ENCODE measurements around the gene ELMO1. TPM values are rescaled to one million over a fixed set of nuclear protein-coding genes. Genes with fewer than 3 reads are reported as not detected.

Gene ELMO1
- total and polyA plus RNA-seq, 5 experiments from 2014 or later: 26.9 to 120 (median 58.4) TPM

DNA sequence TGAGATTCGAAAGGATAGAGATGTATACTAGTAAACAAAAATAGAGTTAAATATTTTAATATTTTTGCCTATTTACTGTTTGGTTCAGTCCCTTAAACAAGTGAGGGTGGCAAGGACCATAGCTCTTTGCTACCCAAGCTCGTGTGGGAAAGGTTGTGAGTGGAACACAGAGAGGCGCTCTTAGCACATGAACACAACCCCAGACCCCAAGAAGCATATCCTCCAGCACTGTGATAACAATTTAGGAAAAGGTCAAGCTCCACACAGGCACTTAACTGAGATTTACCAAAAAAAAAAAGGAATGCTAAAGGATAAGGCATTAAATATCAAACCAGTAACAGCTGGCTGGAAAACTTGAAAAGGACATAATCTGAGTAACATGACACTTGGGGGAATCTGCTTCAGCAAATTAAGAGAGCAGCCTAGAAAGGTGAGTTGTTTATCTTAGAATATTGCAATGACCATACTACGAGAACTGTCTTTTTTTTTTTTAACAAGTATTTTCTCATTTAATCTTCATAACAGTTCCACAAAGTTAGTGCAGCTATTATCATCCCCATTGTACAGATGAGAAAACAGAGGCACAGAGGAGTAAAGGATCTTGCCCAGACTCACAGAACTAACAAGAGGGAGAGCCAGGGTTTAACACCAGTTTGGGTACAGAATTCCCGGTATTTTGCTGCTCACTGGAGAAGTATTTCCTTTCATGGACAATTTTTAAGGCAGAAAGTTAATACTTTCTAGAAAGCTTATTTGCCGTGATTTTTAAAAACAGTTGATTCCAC, 420.9 kb downstream of the ELMO1 start:
- Mint-ChIP-seq H3K27ac (no peak overlapping the region), H3K4me3 (no peak overlapping the region), H3K9me3 (peaks cover 0 to 3% (median 0%) of the 10 kb centered on the region in 9 donors), H3K36me3 (peaks cover 20 to 30% (median 27%) of the 10 kb centered on the region in 3 donors), H3K27me3 (no peaks in the 10 kb centered on the region), H3K4me1 (peaks cover 22 to 47% (median 42%) of the 10 kb centered on the region in 4 donors)
- POLR2A ChIA-PET: no interaction called here
- ATAC-seq (no peak), DNase-seq (no peak)

DNA sequence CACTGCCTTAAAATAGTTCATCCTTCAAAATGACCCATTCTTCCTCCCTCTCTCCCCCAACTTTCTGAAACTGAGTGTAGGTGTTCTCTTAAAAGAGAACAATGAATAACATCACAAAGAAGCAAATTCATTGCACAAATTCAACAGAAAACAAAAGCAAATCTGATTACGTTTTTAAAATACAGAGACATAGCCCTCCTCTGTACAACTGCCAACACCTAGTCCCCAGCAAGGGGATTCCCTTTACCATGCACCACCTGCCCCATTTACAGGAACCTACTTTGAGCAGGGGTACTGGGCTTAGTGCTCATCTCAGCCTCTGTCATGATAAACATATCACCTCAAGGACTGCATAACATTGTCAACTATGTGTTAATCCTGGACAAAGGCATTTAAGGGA, 421.6 kb downstream of the ELMO1 start:
- no peak overlapping the region for H3K4me3 Mint-ChIP-seq
- H3K36me3 Mint-ChIP-seq: peaks cover 16 to 26% (median 24%) of the 10 kb centered on the region in 3 donors
- no peak for ATAC-seq
- peaks cover 20 to 40% (median 36%) of the 10 kb centered on the region in 4 donors for H3K4me1 Mint-ChIP-seq
- peaks cover 0 to 3% (median 0%) of the 10 kb centered on the region in 9 donors for H3K9me3 Mint-ChIP-seq
- POLR2A ChIA-PET: no interaction called here
- DNase-seq: no peak
- no peak overlapping the region for H3K27ac Mint-ChIP-seq
- H3K27me3 Mint-ChIP-seq: no peaks in the 10 kb centered on the region

DNA sequence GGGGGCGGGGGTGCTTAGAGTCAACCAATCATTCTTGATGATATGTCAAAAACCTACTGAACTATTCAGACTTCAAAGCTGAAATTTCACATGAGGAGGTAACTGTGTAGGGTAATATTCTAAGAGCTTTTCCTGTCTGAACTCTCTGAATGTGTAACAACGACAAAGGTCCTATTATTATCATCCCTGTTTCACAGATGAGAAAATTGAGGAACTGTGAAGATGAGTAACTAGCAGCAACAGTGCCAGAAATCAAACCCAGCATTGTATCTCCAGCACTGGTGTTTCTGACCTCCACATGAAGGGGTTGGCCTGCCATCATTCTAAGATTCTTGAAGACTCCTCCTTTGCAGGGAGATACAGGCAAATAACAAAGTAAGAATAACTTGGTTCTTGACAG, 429.7 kb downstream of the ELMO1 start:
- no peak for ATAC-seq
- H3K4me1 Mint-ChIP-seq: peaks cover 9 to 18% (median 16%) of the 10 kb centered on the region in 4 donors
- no peaks in the 10 kb centered on the region for H3K27me3 Mint-ChIP-seq
- no peak overlapping the region for H3K4me3 Mint-ChIP-seq
- peak overlapping the region in 3 of 10 donors; percentile 24 to 25 (median 24) for H3K27ac Mint-ChIP-seq
- POLR2A ChIA-PET: no interaction called here
- DNase-seq: no peak
- peaks cover 0 to 7% (median 2%) of the 10 kb centered on the region in 9 donors for H3K9me3 Mint-ChIP-seq
- peaks cover 19 to 26% (median 19%) of the 10 kb centered on the region in 3 donors for H3K36me3 Mint-ChIP-seq

DNA sequence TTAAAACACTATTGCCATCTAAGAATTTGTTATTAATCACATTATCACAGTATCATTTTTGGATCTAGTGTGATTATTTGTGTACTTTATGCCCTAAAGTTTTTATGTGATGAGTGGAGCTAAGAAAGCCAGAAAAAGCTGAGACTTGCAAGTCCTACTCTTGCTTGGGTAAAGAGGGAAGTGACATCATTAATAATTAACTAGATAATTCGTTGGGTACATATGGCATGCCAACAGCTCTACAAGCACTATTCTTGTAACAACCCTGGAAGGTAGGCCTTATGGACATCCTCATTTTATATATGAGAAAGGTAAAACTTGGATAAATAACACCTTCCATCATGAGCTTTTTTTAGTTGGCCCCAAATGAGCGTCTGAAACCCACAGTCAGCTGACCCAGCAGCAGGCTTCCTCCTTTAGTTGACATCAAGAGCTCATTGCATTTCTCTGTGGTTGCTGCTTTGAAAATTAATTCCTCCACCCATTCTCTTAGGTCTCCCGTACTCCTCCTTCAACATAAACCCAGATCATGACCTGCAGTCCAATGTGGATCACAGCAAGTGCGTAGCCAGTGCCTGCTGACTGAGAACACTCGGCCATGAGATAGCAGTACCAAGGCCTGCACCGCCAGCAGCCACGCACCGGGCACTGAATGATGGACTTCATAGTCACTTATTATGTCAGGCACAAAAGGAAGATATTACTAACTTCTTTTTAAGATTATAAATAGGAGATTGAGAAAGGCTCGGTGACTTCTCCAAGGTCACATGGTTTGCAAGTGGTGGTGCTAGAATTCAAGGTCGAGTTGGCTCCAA, 432.4 kb downstream of the ELMO1 start:
- Mint-ChIP-seq H3K27me3 (no peaks in the 10 kb centered on the region), H3K9me3 (peaks cover 0 to 7% (median 2%) of the 10 kb centered on the region in 9 donors), H3K4me3 (peak overlapping the region in 1 of 10 donors; percentile 53), H3K4me1 (peaks cover 14 to 18% (median 16%) of the 10 kb centered on the region in 4 donors), H3K27ac (peak overlapping the region in 3 of 10 donors; percentile 1 to 85 (median 5)), H3K36me3 (peaks cover 34 to 41% (median 34%) of the 10 kb centered on the region in 3 donors)
- POLR2A ChIA-PET: no interaction called here
- peak in 1 of 2 donors; percentile 33 for ATAC-seq
- DNase-seq: peak in 1 of 10 donors; percentile 5

DNA sequence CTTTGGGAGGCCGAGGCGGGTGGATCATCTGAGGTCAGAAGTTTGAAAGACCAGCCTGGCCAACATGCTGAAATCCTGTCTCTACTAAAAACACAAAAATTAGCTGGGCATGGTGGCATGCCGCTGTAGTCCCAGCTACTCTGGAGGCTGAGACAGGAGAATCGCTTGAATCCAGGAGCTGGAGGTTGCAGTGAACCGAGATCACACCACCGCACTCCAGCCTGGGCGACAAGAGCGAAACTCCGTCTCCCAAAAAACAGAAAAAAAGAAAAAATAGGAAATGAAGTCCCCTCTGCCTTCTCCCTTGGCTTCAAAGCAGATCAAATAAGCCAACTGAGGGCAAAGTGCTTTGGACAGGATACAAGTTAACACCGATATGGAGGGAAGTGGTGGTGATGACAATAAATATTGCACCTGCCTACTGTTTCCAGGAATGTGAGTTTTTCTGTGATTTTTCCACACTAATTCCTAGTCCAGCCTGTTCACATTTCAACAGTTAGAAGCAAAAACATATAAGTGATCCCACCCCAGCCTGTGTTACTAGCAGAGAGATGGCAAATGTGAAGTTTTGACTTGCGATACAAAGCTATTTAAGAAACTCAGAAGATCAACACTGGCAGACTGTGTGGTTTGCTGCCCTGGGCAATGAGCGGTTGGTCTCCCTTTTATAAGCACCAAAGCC, 433.2 kb downstream of the ELMO1 start:
- DNase-seq: no peak
- Mint-ChIP-seq H3K36me3 (peaks cover 30 to 46% (median 40%) of the 10 kb centered on the region in 3 donors), H3K4me1 (peaks cover 14 to 18% (median 16%) of the 10 kb centered on the region in 4 donors), H3K27me3 (no peaks in the 10 kb centered on the region), H3K27ac (peak overlapping the region in 2 of 10 donors; percentile 4 to 55), H3K4me3 (no peak overlapping the region), H3K9me3 (peaks cover 0 to 7% (median 2%) of the 10 kb centered on the region in 9 donors)
- POLR2A ChIA-PET: no interaction called here
- ATAC-seq: no peak

DNA sequence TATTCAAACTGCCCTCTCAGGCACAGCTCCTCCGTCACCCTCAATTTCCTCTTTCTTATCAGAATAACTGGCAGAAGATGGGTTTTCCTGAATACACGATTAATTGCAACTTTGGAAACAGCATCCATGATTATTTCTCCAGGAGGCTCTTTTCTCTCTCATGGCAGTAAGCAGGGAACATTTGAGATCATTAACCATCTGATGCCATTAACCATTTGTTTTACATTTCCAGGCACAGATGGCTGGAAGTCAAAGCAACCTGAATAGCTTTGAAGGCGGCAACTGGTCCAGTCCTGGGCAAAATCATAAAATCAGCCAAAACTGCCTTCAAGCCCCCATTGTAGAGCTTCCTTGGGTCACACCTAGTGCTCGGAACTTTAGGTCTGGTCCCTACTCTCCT, 434.9 kb downstream of the ELMO1 start:
- Mint-ChIP-seq H3K4me3 (no peak overlapping the region), H3K36me3 (peaks cover 23 to 56% (median 33%) of the 10 kb centered on the region in 3 donors), H3K27me3 (no peaks in the 10 kb centered on the region), H3K27ac (peak overlapping the region in 1 of 10 donors; percentile 18), H3K9me3 (peaks cover 0 to 4% (median 1%) of the 10 kb centered on the region in 9 donors), H3K4me1 (peaks cover 14 to 18% (median 16%) of the 10 kb centered on the region in 4 donors)
- no peak for DNase-seq
- POLR2A ChIA-PET: no interaction called here
- no peak for ATAC-seq

DNA sequence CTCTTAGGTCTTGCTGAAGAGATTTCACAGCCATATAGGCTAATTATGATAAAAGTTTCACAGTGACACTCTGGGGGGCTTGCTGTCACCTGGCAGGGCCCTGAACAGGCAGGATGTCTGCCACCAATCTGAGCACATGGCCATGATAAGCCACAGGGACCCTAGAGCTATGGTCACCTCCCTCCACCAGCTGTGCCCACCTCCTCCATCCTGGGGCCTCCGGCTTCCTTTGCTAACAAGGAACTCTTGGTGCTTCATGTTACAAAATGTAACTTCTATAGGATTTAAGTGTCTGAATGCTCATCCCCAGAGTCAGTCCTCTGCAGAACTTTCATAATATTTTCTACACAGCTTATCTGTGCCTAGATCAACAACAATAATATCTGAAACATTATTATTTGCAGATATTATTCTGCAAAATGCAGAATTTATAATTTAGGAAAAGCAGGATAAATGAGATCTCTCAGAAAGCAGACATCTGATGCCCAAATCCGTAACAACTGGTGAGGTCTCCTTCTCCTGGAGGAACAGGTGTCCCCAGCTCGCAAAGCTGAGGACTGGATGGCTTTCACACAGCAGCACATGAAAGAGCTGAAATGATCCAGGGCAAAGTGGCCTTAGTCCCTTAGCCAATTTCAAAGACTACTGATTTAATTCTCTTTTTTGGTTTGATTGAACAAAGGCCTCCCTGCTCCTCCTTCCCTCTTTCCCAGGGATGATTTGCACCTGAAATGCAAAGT, 437.3 kb downstream of the ELMO1 start:
- Mint-ChIP-seq H3K27me3 (no peaks in the 10 kb centered on the region), H3K27ac (peak overlapping the region in 4 of 10 donors; percentile 27 to 76 (median 42)), H3K9me3 (no peaks in the 10 kb centered on the region), H3K4me3 (no peak overlapping the region), H3K4me1 (peaks cover 3 to 15% (median 9%) of the 10 kb centered on the region in 4 donors), H3K36me3 (peaks cover 15 to 66% (median 29%) of the 10 kb centered on the region in 3 donors)
- ATAC-seq (no peak), DNase-seq (no peak)
- POLR2A ChIA-PET: no interaction called here

DNA sequence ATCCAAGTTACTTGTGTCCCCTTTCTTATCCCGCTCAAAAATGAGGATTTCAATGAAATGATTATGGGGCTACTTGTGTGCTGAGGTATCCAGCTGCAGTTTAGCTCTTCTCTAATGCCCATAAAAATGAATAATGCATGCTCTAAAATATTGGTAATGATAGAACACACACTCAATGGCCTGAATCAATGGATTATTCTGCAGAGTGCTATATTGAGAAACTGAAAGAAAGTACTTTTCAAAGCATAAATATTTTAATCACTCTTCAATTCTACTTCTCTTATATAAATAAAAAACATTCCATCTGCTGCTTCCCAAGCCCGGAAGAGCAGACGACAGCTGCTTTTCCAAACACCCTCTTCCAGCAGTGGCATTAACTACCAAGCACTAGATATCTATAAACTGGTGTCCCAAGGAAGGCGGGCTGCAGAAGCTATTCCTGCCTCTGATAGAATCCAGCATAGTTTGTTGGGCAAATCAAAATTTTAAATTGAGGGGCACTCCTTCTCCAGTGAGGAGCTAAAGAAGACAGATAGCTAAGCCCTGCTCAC, 439.5 kb downstream of the ELMO1 start:
- no peaks in the 10 kb centered on the region for H3K27me3 Mint-ChIP-seq
- peaks cover 18 to 72% (median 39%) of the 10 kb centered on the region in 3 donors for H3K36me3 Mint-ChIP-seq
- H3K9me3 Mint-ChIP-seq: no peaks in the 10 kb centered on the region
- H3K4me3 Mint-ChIP-seq: no peak overlapping the region
- peak overlapping the region in 1 of 10 donors; percentile 63 for H3K27ac Mint-ChIP-seq
- ATAC-seq: no peak
- POLR2A ChIA-PET: no interaction called here
- peaks cover 0 to 11% (median 6%) of the 10 kb centered on the region in 4 donors for H3K4me1 Mint-ChIP-seq
- no peak for DNase-seq

DNA sequence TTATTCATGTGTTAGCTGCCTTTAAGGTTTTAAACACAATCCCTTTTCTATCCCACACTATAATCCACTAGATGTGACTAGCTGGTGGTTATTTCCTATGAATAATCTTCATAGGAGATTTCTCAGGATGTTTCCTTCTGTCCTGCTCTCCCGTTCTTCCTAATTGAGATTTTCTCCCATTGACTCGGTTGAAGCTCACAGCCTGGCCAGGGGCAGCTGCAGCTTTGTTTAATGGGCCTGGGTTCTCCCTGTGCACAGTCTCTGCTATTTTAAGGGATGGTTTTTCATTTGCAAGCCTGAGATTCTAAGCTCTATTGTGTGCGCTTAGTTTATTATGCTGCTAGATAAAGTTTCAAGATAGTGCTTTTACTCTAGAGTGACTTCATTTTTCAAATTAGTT, 441.0 kb downstream of the ELMO1 start:
- Mint-ChIP-seq H3K36me3 (peaks cover 28 to 70% (median 40%) of the 10 kb centered on the region in 3 donors), H3K27me3 (no peaks in the 10 kb centered on the region)
- ATAC-seq: no peak

DNA sequence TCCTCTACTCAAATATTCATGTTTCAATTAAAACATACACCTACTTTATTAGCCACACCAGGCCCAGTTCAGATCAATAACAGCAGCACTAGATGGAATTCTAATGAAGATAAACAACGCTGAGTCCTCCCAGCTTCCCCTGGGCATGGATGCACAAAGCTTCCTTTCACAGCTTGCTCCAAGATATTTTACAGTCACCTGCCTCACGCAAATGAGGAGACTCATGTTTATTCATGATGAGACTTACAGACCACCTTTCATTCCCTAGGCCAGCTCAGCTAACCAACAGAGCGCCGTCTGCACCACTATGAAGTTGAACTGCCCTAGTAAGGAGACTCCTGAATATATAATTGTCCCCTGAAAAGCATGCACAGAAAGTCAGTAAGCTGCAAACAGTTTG, 441.4 kb downstream of the ELMO1 start:
- ATAC-seq: no peak
- H3K27ac Mint-ChIP-seq: peak overlapping the region in 3 of 10 donors; percentile 5 to 11 (median 8)
- POLR2A ChIA-PET: no interaction called here
- no peaks in the 10 kb centered on the region for H3K27me3 Mint-ChIP-seq
- DNase-seq: no peak
- H3K4me3 Mint-ChIP-seq: no peak overlapping the region
- peaks cover 0 to 11% (median 6%) of the 10 kb centered on the region in 4 donors for H3K4me1 Mint-ChIP-seq
- H3K36me3 Mint-ChIP-seq: peaks cover 28 to 69% (median 40%) of the 10 kb centered on the region in 3 donors
- H3K9me3 Mint-ChIP-seq: peaks cover 0 to under 1% (median 0%) of the 10 kb centered on the region in 9 donors

More for the DNA sequence above, 441.0 kb downstream of the ELMO1 start:
- POLR2A ChIA-PET: no interaction called here
- Mint-ChIP-seq H3K27ac (peak overlapping the region in 1 of 10 donors; percentile 5), H3K4me3 (no peak overlapping the region), H3K4me1 (peaks cover 0 to 11% (median 6%) of the 10 kb centered on the region in 4 donors), H3K9me3 (no peaks in the 10 kb centered on the region)
- no peak for DNase-seq

DNA sequence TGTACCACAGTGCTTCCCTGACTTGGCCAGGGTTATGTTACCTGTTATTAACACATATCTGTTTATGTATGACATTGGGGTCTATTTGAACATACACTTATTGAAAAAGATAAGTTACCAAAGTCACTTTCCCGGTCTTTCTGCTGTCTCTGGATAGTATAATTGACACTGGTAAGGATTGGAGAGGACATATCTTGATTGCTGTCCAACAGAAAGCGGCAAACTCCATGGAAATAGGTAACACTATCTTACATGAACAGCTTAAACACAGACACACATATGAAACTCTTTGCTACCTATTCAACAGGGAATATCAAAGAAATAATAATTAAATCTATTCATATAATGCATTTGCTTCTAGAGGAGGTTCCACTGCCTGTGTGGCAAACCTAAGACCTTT, 441.9 kb downstream of the ELMO1 start:
- Mint-ChIP-seq H3K36me3 (peaks cover 28 to 68% (median 45%) of the 10 kb centered on the region in 3 donors), H3K4me3 (no peak overlapping the region), H3K4me1 (peaks cover 0 to 11% (median 4%) of the 10 kb centered on the region in 4 donors), H3K9me3 (peaks cover 0 to 3% (median 0%) of the 10 kb centered on the region in 9 donors), H3K27ac (no peak overlapping the region), H3K27me3 (no peaks in the 10 kb centered on the region)
- DNase-seq: no peak
- POLR2A ChIA-PET: no interaction called here
- no peak for ATAC-seq

Data from naive thymus-derived CD8-positive, alpha-beta T cell (primary cell).